ENCODE data around the gene GP1BB. TPM values are rescaled to one million over a fixed set of nuclear protein-coding genes. Genes with fewer than 3 reads are reported as not detected.
A peak's percentile ranks its signal among the peaks of the same experiment; 100 is the strongest.

GP1BB gene
- polyA plus RNA-seq, 1 donor = 22.8 TPM

DNA sequence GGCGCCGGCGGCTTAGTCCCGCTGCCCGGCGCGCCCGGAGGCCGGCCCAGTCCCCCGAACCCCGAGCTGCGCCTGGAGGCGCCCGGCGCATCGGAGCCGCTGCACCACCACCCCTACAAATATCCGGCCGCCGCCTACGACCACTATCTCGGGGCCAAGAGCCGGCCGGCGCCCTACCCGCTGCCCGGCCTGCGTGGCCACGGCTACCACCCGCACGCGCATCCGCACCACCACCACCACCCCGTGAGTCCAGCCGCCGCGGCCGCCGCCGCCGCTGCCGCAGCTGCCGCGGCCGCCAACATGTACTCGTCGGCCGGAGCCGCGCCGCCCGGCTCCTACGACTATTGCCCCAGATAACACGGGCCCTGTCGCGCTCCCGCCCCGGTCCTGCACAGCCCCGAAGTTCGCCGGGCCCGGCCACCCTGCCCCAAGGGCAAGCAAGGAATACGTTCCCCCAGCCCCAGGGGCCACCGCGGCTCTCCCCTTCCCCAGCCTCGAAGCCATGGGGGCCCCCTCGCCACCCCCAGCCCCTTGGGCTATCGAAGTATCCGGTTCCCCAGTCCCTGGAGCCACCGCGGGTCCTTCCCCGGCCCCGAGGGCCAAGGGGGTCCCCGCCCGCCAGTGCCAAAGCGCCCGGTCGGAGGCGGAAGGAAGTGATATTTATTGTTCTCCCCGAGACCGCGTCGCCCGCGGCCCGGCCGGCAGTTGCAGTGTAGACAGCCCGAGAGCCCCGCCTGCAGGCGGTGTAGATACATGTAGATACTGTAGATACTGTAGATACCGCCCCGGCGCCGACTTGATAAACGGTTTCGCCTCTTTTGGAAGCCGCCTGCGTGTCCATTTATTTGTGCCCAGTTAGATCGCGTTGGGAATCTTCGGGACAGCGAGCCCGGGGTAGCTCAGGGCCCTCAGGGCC, 43.4 kb downstream of the GP1BB start:
- DNase-seq = no peak

DNA sequence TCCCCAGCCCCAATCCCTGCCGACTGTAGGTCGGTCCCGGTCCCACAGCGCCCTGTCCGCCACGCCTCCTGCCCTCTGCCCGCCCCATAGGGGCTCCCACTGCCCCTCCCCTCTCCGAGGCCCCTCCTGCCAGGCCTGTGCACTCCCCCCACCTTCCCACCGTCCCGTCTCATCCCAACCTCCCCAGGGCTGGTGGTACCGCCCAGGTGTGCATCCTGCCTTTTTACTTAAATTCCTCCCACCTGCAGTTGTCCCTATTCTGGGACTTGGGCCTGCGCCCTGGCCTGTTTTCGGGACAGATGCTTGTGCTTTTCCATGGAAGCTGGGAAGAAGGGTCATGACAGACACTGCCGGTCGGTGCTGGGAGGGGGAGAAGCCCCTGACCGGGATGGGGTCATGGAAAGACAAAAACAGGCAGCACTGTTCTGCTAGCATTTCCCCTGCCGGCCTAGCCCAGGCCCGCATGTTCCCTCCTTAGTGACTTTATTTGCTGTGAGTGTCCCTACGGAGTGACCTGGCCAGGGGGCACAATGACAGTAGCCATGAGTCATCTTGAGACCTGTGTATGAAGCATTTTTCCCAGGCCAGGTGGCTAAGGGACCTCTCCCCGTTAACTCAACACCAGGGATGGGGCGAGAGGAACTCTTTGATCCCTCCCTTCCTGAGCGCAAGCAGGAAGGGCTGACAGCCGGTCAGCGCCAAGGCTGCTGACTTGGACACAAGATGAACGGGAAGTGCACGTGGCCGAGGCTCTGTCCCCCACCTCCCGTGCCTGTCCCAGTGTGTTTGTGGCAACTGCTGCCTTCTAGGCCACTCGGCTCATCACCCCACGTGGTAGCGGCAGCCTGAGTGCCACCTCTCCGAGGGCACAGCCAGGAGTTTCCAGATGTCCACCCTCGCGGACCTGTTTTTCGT, 44.3 kb downstream of the GP1BB start:
- DNase-seq = peak; percentile 40

DNA sequence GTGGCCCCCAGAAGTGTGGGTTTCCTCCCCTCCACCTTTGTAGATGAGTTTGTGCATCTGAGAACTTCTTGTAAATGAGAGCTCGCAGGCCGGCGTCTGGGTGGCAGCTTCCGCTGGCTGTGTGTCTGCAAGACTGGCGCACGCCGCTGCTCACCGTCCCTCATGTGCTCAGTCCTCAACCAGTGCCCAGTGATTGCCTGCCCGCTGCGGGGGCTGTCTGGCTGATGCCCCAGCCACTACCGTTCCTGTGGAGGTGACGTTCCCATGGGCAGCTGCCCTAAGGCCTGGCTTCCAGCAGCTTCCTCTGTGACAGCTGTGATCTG, 46.0 kb downstream of the GP1BB start:
- no peak for DNase-seq

DNA sequence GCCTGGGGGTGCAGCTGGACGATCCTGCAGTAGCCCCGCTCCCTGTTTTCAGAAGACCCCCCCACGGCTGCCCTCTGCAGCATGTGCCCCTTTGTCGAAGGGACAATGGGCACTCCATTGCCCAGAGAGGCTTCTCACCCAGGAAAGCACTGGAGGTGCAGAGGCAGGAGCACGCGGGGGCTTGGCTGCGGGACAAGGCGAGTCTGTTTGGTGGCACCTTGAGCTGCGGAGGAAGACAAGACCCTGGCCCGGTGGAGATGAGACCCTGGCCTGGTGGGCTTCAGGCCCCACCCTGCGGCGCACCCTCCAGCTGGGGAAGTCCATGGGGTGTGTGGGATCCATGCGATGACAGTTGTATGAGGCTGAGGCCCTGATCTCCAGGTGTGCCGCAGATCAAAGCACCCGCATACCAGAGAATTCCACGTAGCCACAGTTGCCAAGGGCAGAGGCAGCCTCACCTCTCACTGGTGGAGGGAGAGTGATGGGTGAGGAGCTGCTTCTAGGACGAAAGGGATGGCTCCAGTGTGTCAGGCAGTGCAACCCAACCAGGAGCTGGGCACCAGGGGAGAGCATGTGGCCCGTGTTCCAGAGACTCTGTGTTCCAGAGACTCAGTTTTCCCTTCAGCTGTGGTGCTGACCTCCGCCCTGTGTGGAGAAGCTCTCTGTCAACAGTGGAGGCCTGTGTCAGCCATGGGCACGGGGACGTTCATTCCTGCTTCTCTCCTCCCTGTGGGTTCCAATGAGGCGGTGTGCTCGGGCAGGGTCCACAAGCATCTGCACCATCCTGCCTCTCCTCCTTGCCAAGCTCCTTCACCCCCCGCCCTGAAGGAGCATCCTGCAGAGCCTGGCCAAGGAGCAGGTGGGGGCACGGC, 47.2 kb downstream of the GP1BB start:
- no peak for DNase-seq

DNA sequence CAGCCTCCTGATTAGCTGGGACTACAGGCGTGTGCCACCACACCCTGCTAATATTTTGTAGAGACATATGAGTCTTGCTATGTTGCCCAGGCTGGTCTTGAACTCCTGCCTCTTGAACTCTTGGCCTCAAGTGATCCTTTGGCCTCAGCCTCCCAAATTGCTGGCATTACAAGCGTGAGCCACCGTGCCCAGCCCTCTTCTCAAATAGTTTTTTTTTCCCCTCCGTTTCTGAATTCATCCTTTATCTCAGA, 49.0 kb downstream of the GP1BB start:
- DNase-seq = no peak

DNA sequence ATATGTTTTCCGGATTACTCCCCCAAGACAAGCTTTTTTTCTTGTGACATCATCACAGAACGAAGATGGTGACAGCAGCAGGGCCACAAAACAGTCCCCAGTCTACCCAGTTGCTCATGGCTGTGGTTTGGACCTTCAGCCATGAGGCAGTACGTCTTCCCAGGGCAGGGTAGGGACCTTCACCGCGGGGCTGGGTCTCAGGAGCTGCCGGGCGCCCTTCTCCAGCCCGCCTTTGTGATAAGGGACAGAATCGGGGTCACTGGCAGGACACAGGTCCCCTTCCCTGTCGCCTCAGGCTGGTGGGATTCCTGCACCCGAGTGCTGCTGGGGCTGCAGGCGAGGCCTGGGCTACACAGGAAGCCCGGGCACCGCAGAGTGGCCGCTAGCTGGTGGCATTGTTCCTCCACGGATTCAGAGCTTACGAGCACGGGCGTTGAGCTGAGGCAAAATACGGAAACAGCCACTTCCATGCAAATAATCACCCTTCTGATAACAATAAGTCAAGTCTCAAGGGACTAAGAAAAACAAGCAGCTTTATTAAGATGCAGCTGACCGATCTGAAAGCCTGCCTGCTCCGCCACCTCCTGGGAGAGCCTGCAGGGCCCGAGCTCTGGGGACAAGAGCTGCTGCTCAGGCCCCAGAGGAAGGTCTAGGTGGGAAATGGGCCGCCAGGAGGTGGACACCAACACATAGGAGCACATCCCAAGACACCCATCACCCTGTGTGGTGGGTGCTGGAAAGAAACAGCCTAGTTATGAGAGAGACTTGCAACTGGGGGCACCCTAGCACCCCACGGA, 49.5 kb downstream of the GP1BB start:
- no peak for DNase-seq

DNA sequence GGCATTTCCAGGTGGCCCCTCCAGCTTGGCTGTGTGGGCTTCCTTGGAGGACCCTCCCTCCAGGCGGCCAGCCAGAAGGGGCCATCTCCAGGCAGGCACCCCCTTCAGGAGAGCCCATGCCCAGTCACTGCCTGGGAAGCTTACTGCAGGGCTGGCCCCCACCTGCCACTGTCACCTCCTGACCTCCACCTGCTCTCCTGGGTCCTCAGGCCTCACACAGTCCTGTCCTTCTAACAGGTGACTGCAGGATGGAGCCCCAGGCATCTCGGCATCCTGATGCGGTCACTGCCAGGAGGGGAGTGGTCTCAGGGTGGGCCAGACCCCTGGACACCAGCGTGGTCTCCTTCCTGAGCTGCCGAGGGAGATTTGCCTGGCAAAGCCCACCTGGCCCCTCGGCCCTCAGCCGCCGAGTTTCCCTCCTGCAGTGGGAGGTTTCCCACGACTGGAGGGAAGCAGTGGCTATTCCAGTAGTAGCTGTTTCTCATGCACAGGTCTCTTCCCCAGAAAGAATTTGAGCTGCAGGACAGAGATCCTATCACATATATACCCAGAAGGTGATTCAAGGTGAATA, 50.2 kb downstream of the GP1BB start:
- no peak for DNase-seq

Other genes with a start within 250 kb of the GP1BB start
- gene UFD1, start 244.3 kb upstream of the GP1BB start, polyA plus RNA-seq (ENCODE audit: insufficient read length) = 40.6 TPM
- 7.4 TPM for gene CDC45, start 243.6 kb upstream of the GP1BB start, polyA plus RNA-seq (ENCODE audit: insufficient read length)
- 58.6 TPM for gene CLDN5, start 199.1 kb upstream of the GP1BB start, polyA plus RNA-seq (ENCODE audit: insufficient read length)
- gene SEPTIN5, start 9.0 kb upstream of the GP1BB start, polyA plus RNA-seq (ENCODE audit: insufficient read length) = 130 TPM
- 17.2 TPM for gene TBX1, start 37.2 kb downstream of the GP1BB start, polyA plus RNA-seq (ENCODE audit: insufficient read length)
- 4.3 TPM for gene GNB1L, start 131.3 kb downstream of the GP1BB start, polyA plus RNA-seq (ENCODE audit: insufficient read length)
- 16.7 TPM for gene RTL10, start 131.3 kb downstream of the GP1BB start, polyA plus RNA-seq (ENCODE audit: insufficient read length)
- 99.6 TPM for gene COMT, start 218.2 kb downstream of the GP1BB start, polyA plus RNA-seq (ENCODE audit: insufficient read length)
- gene TXNRD2, start 218.3 kb downstream of the GP1BB start, polyA plus RNA-seq (ENCODE audit: insufficient read length) = 22.9 TPM

All from hindlimb muscle (tissue), 1 donor.